IMR-90 (cell line): ENCODE measurements around the gene CTNS. TPM values are rescaled to one million over a fixed set of nuclear protein-coding genes. Genes with fewer than 3 reads are reported as not detected.

ENCODE experiments used
- ATAC-seq: fragments of 200-7000 bp; cut with Tn5 transposase; 2 replicates; pipeline ENCODE4 v1.9.1; 2020; ENCODE audit warnings: low read depth, mild to moderate bottlenecking, moderate library complexity
- BruUV-seq: library from RNA; stranded (reverse); fragments of 400-500 nt; replicated peaks from 2 replicates; lab custom pipeline; 2021; lab: Mats Ljungman, UMichigan
- CTCF ChIA-PET: fragments of 300-600 bp; formaldehyde crosslinking; extraction: SDS; loops from one replicate; lab custom pipeline; 2021; ENCODE audit warnings: antibody characterized with exemption; lab: Yijun Ruan, JAX
- POLR2A ChIA-PET: fragments of 300-600 bp; sonication (Branson Sonifier 250); formaldehyde crosslinking; loops from one replicate; lab custom pipeline; 2022; ENCODE audit warnings: antibody characterized with exemption; ENCODE audit not compliant: unreplicated experiment; lab: Charles Lee
- DNase-seq: peaks from one replicate; pipeline ENCODE4 v3.0.0; 2013
- H2AFZ ChIP-seq: replicated peaks from 2 replicates; pipeline ENCODE3; 2013; ENCODE audit warnings: low read length, mild to moderate bottlenecking; ENCODE audit not compliant: poor library complexity
- H2AK5ac ChIP-seq: 2 replicates; pipeline ENCODE4 v1.6.1; 2013; ENCODE audit warnings: low read depth, low read length, inconsistent platforms
- H2AK9ac ChIP-seq: replicated peaks from 2 replicates; pipeline ENCODE3; 2013; ENCODE audit warnings: mild to moderate bottlenecking, low read depth, low read length, moderate library complexity; ENCODE audit not compliant: poor library complexity
- H2BK120ac ChIP-seq: 2 replicates; pipeline ENCODE4 v1.6.1; 2013; ENCODE audit warnings: low read depth, low read length, inconsistent platforms
- H2BK15ac ChIP-seq: 3 replicates; pipeline ENCODE4 v1.6.1; 2013; ENCODE audit warnings: low read depth, low read length, inconsistent platforms
- H2BK20ac ChIP-seq: 2 replicates; pipeline ENCODE4 v1.6.1; 2013; ENCODE audit warnings: low read depth, mild to moderate bottlenecking, inconsistent platforms, low read length, moderate library complexity
- H2BK5ac ChIP-seq: 2 replicates; pipeline ENCODE4 v1.6.1; 2013; ENCODE audit warnings: mild to moderate bottlenecking, low read depth, low read length, inconsistent platforms; ENCODE audit not compliant: poor library complexity, severe bottlenecking
- H3K14ac ChIP-seq: replicated peaks from 2 replicates; pipeline ENCODE4 v1.6.1; 2013; ENCODE audit warnings: low read depth, low read length, inconsistent platforms
- H3K18ac ChIP-seq: 2 replicates; pipeline ENCODE4 v1.6.1; 2013; ENCODE audit warnings: low read depth, low read length, control low read depth
- H3K23ac ChIP-seq: 2 replicates; pipeline ENCODE4 v1.6.1; 2013; ENCODE audit warnings: low read depth, low read length, inconsistent platforms
- H3K27ac ChIP-seq: 2 replicates; pipeline ENCODE4 v1.5.1; 2013; ENCODE audit warnings: mild to moderate bottlenecking, control low read depth, low read length; ENCODE audit not compliant: insufficient read depth
- H3K27me3 ChIP-seq: 2 replicates; pipeline ENCODE4 v1.6.1; 2013; ENCODE audit warnings: low read length; ENCODE audit not compliant: control insufficient read depth, insufficient read depth
- H3K36me3 ChIP-seq: 2 replicates; pipeline ENCODE4 v1.6.1; 2013; ENCODE audit warnings: low read length, mixed read lengths; ENCODE audit not compliant: control insufficient read depth, insufficient read depth
- H3K4ac ChIP-seq: 2 replicates; pipeline ENCODE4 v1.6.1; 2013; ENCODE audit warnings: low read depth, low read length, inconsistent platforms
- H3K4me1 ChIP-seq: 2 replicates; pipeline ENCODE4 v1.6.1; 2013; ENCODE audit warnings: low read length, mixed read lengths; ENCODE audit not compliant: control insufficient read depth, insufficient read depth
- H3K4me2 ChIP-seq: 2 replicates; pipeline ENCODE4 v1.6.1; 2013; ENCODE audit warnings: low read depth, mild to moderate bottlenecking, control low read depth, low read length, moderate library complexity
- H3K4me3 ChIP-seq: 2 replicates; pipeline ENCODE4 v1.5.1; 2013; ENCODE audit warnings: low read depth, mild to moderate bottlenecking, control low read depth, low read length, moderate library complexity; ENCODE audit not compliant: insufficient read depth
- H3K56ac ChIP-seq: 2 replicates; pipeline ENCODE4 v1.6.1; 2013; ENCODE audit warnings: low read length, inconsistent platforms; ENCODE audit not compliant: insufficient read depth; ENCODE audit errors: extremely low read depth
- H3K79me1 ChIP-seq, 2 experiments: 2 replicates each; pipeline ENCODE4 v1.6.1; 2013; ENCODE audit warnings: low read length in 2 of 2, inconsistent platforms in 1 of 2, low read depth in 1 of 2
- H3K9ac ChIP-seq: 2 replicates; pipeline ENCODE4 v1.6.1; 2013; ENCODE audit warnings: low read depth, low read length, control low read depth
- H3K9me1 ChIP-seq: 2 replicates; pipeline ENCODE4 v1.6.1; 2013; ENCODE audit warnings: low read length, inconsistent platforms; ENCODE audit not compliant: insufficient read depth
- H3K9me3 ChIP-seq: 2 replicates; pipeline ENCODE4 v1.6.1; 2013; ENCODE audit warnings: low read length; ENCODE audit not compliant: control insufficient read depth, insufficient read depth
- H4K20me1 ChIP-seq: 2 replicates; pipeline ENCODE4 v1.6.1; 2013; ENCODE audit warnings: low read length, inconsistent platforms; ENCODE audit not compliant: insufficient read depth
- H4K5ac ChIP-seq: 2 replicates; pipeline ENCODE4 v1.6.1; 2013; ENCODE audit warnings: mild to moderate bottlenecking, low read depth, low read length, control low read depth
- H4K8ac ChIP-seq, 2 experiments: 2 replicates each; pipeline ENCODE4 v1.6.1; 2013; ENCODE audit warnings: low read depth in 2 of 2, low read length in 2 of 2, control low read depth in 1 of 2, inconsistent platforms in 1 of 2
- H4K91ac ChIP-seq: 2 replicates; pipeline ENCODE4 v1.6.1; 2013; ENCODE audit warnings: low read depth, low read length, inconsistent platforms; ENCODE audit not compliant: insufficient read depth
- BHLHE40 ChIP-seq: fragments of 150-350 bp; IDR thresholded peaks from 2 replicates; pipeline ENCODE4 v1.6.1; 2016; ENCODE audit warnings: mild to moderate bottlenecking, low read depth, low read length
- CEBPB ChIP-seq: IDR thresholded peaks from 2 replicates; pipeline ENCODE4 v1.6.1; 2012; ENCODE audit warnings: low read depth, low read length, improper control_type of control experiment
- CHD1 ChIP-seq: IDR thresholded peaks from 2 replicates; pipeline ENCODE4 v1.6.1; 2012; ENCODE audit warnings: low read depth, low read length, improper control_type of control experiment
- FOS ChIP-seq: fragments of 150-350 bp; IDR thresholded peaks from 2 replicates; pipeline ENCODE4 v1.6.1; 2016; ENCODE audit warnings: low read depth, low read length
- MAFK ChIP-seq: IDR thresholded peaks from 2 replicates; pipeline ENCODE4 v1.6.1; 2012; ENCODE audit warnings: low read depth, low read length, improper control_type of control experiment
- MAZ ChIP-seq: IDR thresholded peaks from 2 replicates; pipeline ENCODE4 v1.6.1; 2012; ENCODE audit warnings: low read depth, mild to moderate bottlenecking, low read length, improper control_type of control experiment, moderate library complexity, borderline replicate concordance
- MXI1 ChIP-seq: IDR thresholded peaks from 2 replicates; pipeline ENCODE4 v1.6.1; 2012; ENCODE audit warnings: low read depth, mild to moderate bottlenecking, low read length, moderate library complexity, borderline replicate concordance
- NFE2L2 ChIP-seq: fragments of 150-350 bp; IDR thresholded peaks from 2 replicates; pipeline ENCODE4 v1.6.1; 2016; ENCODE audit warnings: low read depth, mild to moderate bottlenecking, low read length
- POLR2A ChIP-seq: IDR thresholded peaks from 2 replicates; pipeline ENCODE4 v1.6.1; 2012; ENCODE audit warnings: mild to moderate bottlenecking, low read depth, low read length
- RCOR1 ChIP-seq: IDR thresholded peaks from 2 replicates; pipeline ENCODE4 v1.6.1; 2012; ENCODE audit warnings: mild to moderate bottlenecking, low read length, improper control_type of control experiment; ENCODE audit not compliant: insufficient replicate concordance
- SMC3 ChIP-seq: fragments of 150-350 bp; IDR thresholded peaks from 2 replicates; pipeline ENCODE4 v1.6.1; 2016; ENCODE audit warnings: low read depth, mild to moderate bottlenecking, antibody characterized with exemption, low read length, moderate library complexity
- WGBS, 2 experiments: methylation state at CpG; one replicate each; pipeline versions ENCODE4 v1.1.5 to v1.1.7; 2013; ENCODE audit warnings: missing lambda C conversion rate in 2 of 2; ENCODE audit not compliant: insufficient read length in 1 of 2; ENCODE audit errors: extremely low coverage in 2 of 2; 5-methylcytosine and 5-hydroxymethylcytosine counted together
- dilution Hi-C: fragments of 300-500 bp; cut with HindIII; formaldehyde crosslinking; loops from one replicate; pipeline ENCODE4 v1.14.3; 2018; ENCODE audit warnings: low sequenced_read_pairs; ENCODE audit not compliant: unreplicated experiment
- in situ Hi-C: fragments of 300-500 bp; cut with MboI; formaldehyde crosslinking; loops from 3 replicates; pipeline ENCODE4 v1.14.3; 2019; ENCODE audit warnings: low sequenced_read_pairs, inconsistent platforms, mixed read lengths
- intact Hi-C: fragments of 100-400 bp; cut with micrococcal nuclease; formaldehyde crosslinking; loops from 2 replicates; pipeline ENCODE4 v1.10.0; 2022
- polyA plus RNA-seq, 3 experiments: library from polyadenylated mRNA; depleted of rRNA; stranded (reverse); fragments of >200 nt; gene quantifications; 2 replicates each; pipeline ENCODE4 v1.2.3, GENCODE V29; 2012; ENCODE audit warnings: low replicate concordance in 1 of 3
- total RNA-seq: library from RNA; depleted of rRNA; stranded (reverse); fragments of >200 nt; gene quantifications from 2 replicates; pipeline ENCODE4 v1.2.3, GENCODE V29; 2012
- TF ChIP-seq, protein P1 (sequence below): fragments of 150-350 bp; IDR thresholded peaks from 2 replicates; pipeline ENCODE4 v1.6.1; 2016; ENCODE audit warnings: low read depth, mild to moderate bottlenecking, low read length, moderate library complexity, borderline replicate concordance
- TF ChIP-seq, protein P2 (sequence below): fragments of 150-350 bp; IDR thresholded peaks from 2 replicates; pipeline ENCODE4 v1.6.1; 2017; ENCODE audit warnings: mild to moderate bottlenecking, antibody characterized with exemption, low read length, low read depth
- TF ChIP-seq, protein P3 (sequence below): conservative IDR thresholded peaks from 2 replicates; pipeline ENCODE4 v1.5.1; 2012; ENCODE audit warnings: mild to moderate bottlenecking, low read depth, low read length, improper control_type of control experiment

Gene CTNS
- total and polyA plus RNA-seq, 2 of the 4 experiments (the other 2 are of a cell fraction): 4.7 to 5.3 TPM

DNA sequence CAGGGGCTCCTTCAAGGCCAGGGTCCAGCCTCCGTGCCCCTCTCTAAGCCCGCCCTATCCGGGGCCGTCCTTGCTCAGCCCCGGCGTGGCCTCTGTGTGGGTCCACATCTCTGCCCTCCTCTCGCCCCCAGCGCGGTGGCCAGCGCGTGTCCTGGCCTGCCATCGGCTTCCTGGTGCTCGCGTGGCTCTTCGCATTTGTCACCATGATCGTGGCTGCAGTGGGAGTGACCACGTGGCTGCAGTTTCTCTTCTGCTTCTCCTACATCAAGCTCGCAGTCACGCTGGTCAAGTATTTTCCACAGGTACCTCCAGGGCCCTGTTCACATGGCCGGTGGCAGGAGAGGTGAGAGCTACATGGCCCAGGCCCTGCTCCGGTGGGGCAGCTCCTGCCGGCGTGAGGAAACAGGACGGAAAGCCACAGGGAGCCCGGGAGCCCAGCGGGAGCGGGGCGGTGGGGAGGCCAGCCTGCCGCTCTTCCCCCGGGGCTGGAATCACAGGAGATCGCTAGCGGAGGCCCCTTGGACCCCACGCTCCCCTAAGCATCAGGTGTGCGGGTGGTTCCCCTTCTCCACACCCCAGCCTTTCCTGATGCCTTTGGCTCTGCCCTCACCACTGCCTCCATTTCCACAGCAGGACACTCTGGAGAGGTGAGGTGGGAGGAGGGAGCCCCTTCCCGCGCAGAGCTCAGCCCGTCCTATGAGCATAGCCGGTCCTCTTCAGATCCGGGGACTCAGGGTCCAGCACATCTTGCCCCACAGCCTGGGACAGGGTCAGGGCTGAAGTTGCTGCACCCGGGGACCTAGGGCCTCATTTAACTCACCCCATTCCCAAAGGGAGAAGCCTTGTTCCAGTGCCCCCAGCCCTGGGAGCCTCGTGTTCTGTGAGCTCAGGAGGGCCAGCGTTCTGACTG, 21.6 kb downstream of the CTNS start:
- no peak overlapping the region for H3K9ac ChIP-seq
- H3K4me1 ChIP-seq: peaks cover 8% of the 10 kb centered on the region
- ChIA-PET POLR2A (no interaction called here), CTCF (no interaction called here)
- H2BK20ac ChIP-seq: no peak overlapping the region
- no peak overlapping the region for H3K56ac ChIP-seq
- no peak for DNase-seq
- no TSS peak for BruUV-seq
- H2BK15ac ChIP-seq: no peak overlapping the region
- H2AK5ac ChIP-seq: peak overlapping the region; percentile 24; the same call in 1 of the 2 replicates
- no peaks in the 10 kb centered on the region for H3K27me3 ChIP-seq
- H3K9me3 ChIP-seq: no peaks in the 10 kb centered on the region
- H4K20me1 ChIP-seq: peaks cover 26% of the 10 kb centered on the region
- no peak overlapping the region for H4K8ac ChIP-seq
- H3K18ac ChIP-seq: no peak overlapping the region
- no peak overlapping the region for H3K14ac ChIP-seq
- WGBS, 2 experiments: 94% methylated on average over 15 of the region's 42 CpGs; no CpG with 5 or more reads in 1 of the 2 experiments
- peaks cover 0 to 16% of the 10 kb centered on the region in 2 experiments; a peak in 2 of 4 replicates for H3K79me1 ChIP-seq
- H3K27ac ChIP-seq: no peak overlapping the region
- H3K36me3 ChIP-seq: peaks cover 21% of the 10 kb centered on the region
- H2AK9ac ChIP-seq: peak overlapping the region; percentile 65
- H3K9me1 ChIP-seq: peaks cover 21% of the 10 kb centered on the region
- no peak overlapping the region for H2BK5ac ChIP-seq
- dilution Hi-C loops: no loop called here
- H4K5ac ChIP-seq: no peak overlapping the region
- no peak for ATAC-seq
- H3K4me3 ChIP-seq: no peak overlapping the region
- no peak overlapping the region for H4K91ac ChIP-seq
- H2BK120ac ChIP-seq: no peak overlapping the region
- intact Hi-C loops: no loop called here
- in situ Hi-C loops: no loop called here
- H3K4me2 ChIP-seq: no peak overlapping the region
- no peak overlapping the region for H2AFZ ChIP-seq
- H3K4ac ChIP-seq: no peak overlapping the region
- no peak overlapping the region for H3K23ac ChIP-seq
- TF ChIP-seq POLR2A: no peak
- no peak for TF ChIP-seq FOS
- TF ChIP-seq CEBPB: no peak
- TF ChIP-seq, protein P1, sequence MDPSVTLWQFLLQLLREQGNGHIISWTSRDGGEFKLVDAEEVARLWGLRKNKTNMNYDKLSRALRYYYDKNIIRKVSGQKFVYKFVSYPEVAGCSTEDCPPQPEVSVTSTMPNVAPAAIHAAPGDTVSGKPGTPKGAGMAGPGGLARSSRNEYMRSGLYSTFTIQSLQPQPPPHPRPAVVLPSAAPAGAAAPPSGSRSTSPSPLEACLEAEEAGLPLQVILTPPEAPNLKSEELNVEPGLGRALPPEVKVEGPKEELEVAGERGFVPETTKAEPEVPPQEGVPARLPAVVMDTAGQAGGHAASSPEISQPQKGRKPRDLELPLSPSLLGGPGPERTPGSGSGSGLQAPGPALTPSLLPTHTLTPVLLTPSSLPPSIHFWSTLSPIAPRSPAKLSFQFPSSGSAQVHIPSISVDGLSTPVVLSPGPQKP: no peak
- TF ChIP-seq, protein P2, sequence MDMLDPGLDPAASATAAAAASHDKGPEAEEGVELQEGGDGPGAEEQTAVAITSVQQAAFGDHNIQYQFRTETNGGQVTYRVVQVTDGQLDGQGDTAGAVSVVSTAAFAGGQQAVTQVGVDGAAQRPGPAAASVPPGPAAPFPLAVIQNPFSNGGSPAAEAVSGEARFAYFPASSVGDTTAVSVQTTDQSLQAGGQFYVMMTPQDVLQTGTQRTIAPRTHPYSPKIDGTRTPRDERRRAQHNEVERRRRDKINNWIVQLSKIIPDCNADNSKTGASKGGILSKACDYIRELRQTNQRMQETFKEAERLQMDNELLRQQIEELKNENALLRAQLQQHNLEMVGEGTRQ: no peak
- TF ChIP-seq MAZ: no peak
- no peak for TF ChIP-seq MAFK
- TF ChIP-seq BHLHE40: no peak
- no peak for TF ChIP-seq MXI1
- no peak for TF ChIP-seq SMC3
- TF ChIP-seq CHD1: no peak
- TF ChIP-seq, protein P3, sequence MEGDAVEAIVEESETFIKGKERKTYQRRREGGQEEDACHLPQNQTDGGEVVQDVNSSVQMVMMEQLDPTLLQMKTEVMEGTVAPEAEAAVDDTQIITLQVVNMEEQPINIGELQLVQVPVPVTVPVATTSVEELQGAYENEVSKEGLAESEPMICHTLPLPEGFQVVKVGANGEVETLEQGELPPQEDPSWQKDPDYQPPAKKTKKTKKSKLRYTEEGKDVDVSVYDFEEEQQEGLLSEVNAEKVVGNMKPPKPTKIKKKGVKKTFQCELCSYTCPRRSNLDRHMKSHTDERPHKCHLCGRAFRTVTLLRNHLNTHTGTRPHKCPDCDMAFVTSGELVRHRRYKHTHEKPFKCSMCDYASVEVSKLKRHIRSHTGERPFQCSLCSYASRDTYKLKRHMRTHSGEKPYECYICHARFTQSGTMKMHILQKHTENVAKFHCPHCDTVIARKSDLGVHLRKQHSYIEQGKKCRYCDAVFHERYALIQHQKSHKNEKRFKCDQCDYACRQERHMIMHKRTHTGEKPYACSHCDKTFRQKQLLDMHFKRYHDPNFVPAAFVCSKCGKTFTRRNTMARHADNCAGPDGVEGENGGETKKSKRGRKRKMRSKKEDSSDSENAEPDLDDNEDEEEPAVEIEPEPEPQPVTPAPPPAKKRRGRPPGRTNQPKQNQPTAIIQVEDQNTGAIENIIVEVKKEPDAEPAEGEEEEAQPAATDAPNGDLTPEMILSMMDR: no peak
- TF ChIP-seq RCOR1: no peak
- no peak for TF ChIP-seq NFE2L2
